NCI-H460 (cell line): Measurements from ENCODE around the gene SLC66A2. TPM values are rescaled to one million over a fixed set of nuclear protein-coding genes. Genes with fewer than 3 reads are reported as not detected.
"Not testable (repeated sequence)": the region's sequence is repeated elsewhere in the genome, so short reads cannot be mapped to it uniquely, and the experiment has no call there.

Source experiments
- DNase-seq: peaks from one replicate; pipeline ENCODE4 v3.0.0-alpha.2; 2016; ENCODE audit warnings: low read depth; ENCODE audit errors: extremely low read depth
- total RNA-seq: library from RNA; depleted of rRNA; stranded (reverse); fragments of >200 nt; shearing (Covaris generic); gene quantifications from 2 replicates; pipeline ENCODE4 v1.2.3, GENCODE V29; 2014

The SLC66A2 gene
- total RNA-seq, 1 experiment from 2014 or later, result 17.0 TPM

- no peak for DNase-seq
Observed at GRCh38 chr18:79884294-79884962, 67.0 kb downstream of the SLC66A2 start.

GRCh38 chr18:79883461-79884293 lies 67.8 kb downstream of the SLC66A2 start:
- DNase-seq, result no peak

GRCh38 chr18:79882522-79883241 lies 68.8 kb downstream of the SLC66A2 start:
- no peak for DNase-seq

GRCh38 chr18:79881695-79882094 lies 69.8 kb downstream of the SLC66A2 start:
- DNase-seq, result no peak

GRCh38 chr18:79879566-79879965 lies 71.9 kb downstream of the SLC66A2 start:
- DNase-seq, result no peak

GRCh38 chr18:79878741-79879378 lies 72.6 kb downstream of the SLC66A2 start:
- DNase-seq, result no peak

- not testable (repeated sequence) for DNase-seq
Observed at GRCh38 chr18:79878246-79878645, 73.2 kb downstream of the SLC66A2 start.

GRCh38 chr18:79877163-79878091 lies 74.0 kb downstream of the SLC66A2 start:
- no peak for DNase-seq

GRCh38 chr18:79876497-79876896 lies 75.0 kb downstream of the SLC66A2 start:
- DNase-seq, result no peak

GRCh38 chr18:79875931-79876461 lies 75.5 kb downstream of the SLC66A2 start:
- no peak for DNase-seq

GRCh38 chr18:79875531-79875919 lies 75.9 kb downstream of the SLC66A2 start:
- no peak for DNase-seq

GRCh38 chr18:79874553-79875530 lies 76.6 kb downstream of the SLC66A2 start:
- DNase-seq, result no peak

- no peak for DNase-seq
Observed at GRCh38 chr18:79873449-79874110, 77.9 kb downstream of the SLC66A2 start.

GRCh38 chr18:79872527-79873444 lies 78.7 kb downstream of the SLC66A2 start:
- no peak for DNase-seq

GRCh38 chr18:79871481-79872091 lies 79.9 kb downstream of the SLC66A2 start:
- no peak for DNase-seq

GRCh38 chr18:79871026-79871390 lies 80.4 kb downstream of the SLC66A2 start:
- no peak for DNase-seq
